Measurements from ENCODE around the gene RBM20.
A peak's percentile ranks its signal among the peaks of the same experiment; 100 is the strongest.
"Not testable (repeated sequence)": the region's sequence is repeated elsewhere in the genome, so short reads cannot be mapped to it uniquely, and the experiment has no call there.

Gene RBM20

DNA sequence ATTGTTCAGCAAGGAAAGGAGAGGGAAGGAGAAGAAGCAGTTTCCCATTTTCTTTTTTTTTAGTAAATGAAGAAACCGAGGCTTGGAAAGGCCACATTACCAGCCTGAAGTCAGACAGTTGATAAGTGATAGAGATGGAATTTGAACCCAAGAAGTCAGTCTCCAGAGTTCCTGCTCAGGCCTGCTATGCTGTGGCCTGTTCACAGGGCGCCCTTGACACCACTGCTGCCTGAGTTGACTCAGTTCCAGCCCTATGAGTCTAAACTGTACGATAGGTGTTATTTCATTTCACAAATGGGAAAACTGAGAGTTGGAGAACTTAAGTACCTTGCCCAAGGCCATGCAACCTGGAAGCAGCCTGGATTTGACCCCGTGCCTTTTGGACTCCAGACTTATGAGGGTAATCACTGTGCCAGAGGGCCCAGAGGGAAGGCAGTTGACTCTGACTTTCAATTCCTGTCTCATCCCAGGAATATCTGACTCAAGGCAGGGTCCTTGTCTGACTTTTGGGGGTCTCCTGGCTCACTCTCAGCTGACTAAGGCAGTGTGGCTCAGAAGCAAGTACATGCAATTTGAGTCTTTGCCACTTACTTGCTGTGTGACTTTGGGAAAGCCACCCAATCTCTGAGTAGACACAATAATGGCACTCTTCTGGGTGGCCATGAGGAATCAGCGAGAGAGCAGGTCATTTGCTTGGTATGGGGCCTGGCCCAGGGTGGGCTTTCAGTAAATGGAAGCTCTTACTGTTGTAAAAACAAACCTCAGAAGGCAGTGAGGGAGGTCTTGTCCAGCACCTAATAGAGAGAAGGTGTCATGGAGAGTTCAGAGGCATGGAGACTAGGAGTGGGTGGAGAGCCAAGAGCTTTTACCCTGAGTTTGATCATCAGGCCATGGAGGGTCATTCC, 17.9 kb upstream of the RBM20 start:
- DNase-seq (ENCODE audit: low read depth): no peak

DNA sequence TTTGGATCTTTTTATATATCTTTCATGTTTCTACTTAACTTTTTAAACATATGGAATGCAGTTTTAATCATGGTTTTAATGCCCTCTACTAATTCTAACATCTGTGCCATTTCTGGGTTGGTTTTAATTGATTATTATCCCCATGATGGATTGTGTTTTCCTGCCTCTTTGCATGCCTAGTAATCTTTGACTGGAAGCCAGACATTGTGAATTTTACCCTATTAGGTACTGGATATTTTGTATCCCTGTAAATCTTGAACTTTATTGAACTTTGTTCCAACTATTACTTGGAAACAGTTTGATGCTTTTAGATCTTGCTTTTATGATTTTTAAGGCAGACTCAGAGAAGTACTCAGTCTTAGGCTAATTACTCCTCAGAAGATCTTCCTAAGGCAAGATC, 16.0 kb upstream of the RBM20 start:
- DNase-seq (ENCODE audit: low read depth): no peak

DNA sequence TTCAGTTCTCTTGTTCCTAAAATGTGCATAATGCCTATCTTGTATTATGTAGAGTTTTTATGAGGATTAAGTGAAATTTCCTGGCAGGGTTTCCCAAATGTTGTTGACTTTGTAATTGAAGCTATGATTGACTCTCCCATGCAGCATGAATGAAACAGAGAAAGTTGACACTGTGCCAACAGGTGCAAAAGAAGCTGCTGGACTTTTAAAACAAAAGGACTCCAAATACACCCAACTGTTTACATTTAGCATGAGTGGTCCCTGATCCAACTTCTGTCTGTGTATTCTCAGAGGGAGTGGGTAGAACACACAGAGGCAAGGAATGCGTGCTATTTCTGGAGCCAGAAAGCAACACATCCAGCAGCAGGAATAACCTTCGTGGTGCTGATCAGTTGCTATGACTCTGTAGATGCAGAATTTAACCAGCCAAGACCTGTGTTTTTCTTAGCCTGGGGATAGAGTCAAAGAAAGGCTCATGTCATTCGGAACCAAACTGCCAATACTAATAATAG, 14.4 kb upstream of the RBM20 start:
- DNase-seq (ENCODE audit: low read depth): peak; percentile 61

DNA sequence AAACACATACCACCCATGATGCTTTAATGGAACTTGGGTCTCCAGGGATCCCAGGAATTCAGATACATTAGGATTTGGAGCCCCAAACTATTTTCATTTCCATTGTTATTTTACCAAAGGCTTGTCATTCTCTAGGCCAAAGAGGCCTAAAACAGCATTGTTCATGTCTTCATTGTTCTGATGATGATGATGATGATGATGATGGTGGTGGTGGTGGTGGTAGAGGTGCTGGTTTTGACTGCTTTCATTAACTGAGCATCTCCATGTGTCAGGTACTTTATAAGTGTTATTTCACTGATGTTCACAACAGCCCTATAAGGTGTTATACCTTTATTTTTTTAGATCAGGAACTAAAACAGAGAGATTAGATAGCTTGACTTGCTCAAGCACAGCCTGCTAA, 12.2 kb upstream of the RBM20 start:
- no peak for DNase-seq (ENCODE audit: low read depth)

DNA sequence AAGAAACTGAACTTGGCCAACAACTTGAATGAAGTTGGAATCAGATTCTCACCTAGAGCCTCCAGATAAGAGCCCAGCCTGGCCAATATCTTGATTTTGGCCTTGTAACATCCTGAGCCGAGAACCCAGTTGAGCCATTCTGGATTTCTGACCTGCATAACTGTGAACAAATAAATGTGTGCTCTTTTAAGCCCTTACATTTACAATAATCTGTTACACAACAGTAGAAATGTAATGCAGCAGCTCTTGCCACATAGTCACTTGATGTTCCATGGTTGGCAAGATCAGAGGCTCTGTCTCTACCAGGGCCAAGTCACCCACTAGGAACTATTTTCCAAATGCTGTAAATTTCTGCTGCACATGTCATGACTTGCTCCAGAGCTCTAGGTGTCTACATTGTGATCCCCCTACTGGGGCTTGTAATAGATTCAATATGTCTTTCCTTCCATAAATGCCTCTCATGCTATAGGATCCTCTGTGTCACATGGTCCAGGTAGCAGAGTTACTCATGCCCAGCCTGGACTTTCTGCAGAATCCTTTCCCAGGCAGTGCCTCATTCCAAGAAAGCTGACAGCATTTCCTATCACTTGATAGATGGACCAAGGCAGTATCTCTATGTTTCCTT, 11.4 kb upstream of the RBM20 start:
- DNase-seq (ENCODE audit: low read depth): no peak

DNA sequence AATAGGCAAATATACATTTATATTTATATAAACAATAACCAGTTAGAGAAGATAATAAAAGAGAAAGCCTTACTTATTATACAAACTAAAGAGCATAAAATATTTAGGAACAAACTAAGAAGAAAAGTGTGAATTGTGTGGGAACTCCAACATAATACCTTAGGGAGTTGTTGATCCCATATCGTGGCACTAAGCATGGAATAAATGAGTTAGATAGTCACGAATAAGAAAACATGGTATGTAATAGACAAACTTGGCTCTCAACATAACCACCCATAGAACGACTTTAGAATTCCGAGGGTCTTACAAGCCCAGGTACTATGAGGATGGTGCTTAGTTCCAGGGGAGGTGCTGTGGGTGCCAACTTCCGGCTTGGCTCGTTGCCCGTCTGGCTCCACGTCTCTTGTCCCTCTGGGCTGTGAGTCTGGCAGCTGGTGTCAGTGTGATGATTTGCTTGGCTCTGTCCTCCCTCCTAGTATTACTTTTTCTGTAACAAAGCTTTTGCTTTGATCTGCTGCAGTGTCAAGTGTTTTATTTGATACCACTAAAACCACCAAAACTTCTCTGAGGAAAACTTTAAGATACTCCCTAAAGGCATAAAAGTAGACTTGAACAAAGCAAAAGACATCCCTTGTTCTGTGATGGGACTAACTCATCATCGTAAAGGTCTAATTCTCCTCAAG, 9.5 kb upstream of the RBM20 start:
- DNase-seq (ENCODE audit: low read depth): no peak

DNA sequence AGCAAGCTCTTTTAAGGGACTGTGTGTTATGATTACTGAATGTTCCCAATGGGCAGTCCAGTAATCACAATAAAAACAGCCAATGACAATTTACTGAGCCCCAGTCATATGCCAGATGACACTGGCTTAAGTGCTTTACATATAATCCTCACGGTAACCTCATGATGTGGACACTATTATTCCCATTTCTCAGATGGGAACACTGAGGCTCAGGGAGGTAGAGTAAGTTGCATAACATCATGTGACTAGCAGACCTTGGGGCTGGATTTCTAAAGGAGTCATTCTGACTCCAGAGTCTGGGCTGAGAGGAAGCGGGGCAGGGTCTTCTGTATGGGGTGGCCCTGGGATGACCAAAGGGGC, 7.6 kb upstream of the RBM20 start:
- DNase-seq (ENCODE audit: low read depth): no peak

DNA sequence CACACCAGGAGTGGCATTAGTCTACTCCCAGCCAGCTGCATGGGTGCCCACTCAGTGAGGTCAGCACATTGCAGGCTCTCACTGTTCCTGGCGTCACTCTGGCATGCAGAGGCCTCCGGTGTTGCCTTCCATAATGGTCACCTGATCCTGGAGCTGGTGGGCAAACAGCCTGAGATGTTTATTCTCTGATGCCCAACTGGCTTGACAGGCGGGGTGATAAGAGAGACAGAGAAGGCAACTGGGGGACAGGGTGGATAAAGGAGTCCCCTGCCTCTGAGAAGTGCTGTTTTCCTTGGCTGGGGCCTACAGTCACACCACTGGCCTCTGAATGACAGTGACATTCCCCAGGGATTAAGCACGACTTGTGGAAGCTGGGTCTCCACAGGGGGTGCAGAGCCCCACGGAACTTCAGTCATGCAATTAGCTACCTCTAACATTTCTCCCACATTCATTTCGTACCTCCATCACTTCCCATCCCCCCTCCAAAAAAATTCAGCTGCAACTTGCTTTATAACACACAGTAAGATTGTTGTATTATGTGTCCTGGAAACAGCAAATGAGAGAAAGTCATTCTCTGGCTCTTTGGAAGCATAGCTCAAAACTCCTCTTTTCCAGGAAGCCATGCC, 7.1 kb upstream of the RBM20 start:
- no peak for DNase-seq (ENCODE audit: low read depth)

DNA sequence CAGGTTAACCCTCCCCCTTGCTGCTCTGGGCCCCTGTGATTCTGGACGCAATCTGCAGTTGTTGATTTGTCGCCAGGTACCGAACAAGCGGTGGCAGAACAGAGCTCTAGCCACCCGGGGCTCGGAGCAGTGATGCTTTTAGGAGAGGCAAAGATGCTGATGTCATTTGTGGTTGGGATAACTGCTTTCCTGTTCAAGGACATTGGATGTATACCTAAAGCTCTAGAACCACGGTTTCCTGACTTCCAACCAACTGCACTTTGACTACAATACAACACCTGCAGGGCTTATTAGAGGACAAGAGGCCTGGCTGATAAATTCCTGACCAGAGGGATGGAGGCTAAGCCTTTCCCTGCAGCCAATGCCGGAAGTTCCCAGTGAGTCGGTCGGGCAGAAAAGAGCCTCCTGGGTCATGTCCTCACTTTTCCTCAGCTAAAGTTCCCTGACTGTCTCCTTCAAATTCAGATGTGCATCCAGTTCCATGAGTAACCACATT, 6.5 kb upstream of the RBM20 start:
- no peak for DNase-seq (ENCODE audit: low read depth)

DNA sequence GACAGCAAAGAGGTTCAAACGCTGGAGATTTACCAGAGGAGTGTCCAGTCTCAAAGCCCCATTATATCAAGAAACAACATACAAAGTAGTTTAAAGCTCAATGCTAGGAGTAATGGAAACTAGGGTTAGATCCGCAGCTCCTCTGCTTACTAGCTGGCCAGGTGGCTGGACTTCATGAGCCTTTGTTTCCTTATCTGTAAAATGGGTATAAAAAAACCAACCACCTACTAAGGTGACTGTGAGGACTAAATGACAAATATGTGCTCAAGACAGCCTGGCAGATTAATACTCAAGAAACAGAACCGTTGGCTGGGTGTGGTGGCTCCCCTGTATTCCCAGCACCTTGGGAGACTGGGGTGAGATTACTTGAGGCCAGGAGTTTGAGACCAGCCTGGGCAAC, 5.8 kb upstream of the RBM20 start:
- DNase-seq (ENCODE audit: low read depth): no peak

DNA sequence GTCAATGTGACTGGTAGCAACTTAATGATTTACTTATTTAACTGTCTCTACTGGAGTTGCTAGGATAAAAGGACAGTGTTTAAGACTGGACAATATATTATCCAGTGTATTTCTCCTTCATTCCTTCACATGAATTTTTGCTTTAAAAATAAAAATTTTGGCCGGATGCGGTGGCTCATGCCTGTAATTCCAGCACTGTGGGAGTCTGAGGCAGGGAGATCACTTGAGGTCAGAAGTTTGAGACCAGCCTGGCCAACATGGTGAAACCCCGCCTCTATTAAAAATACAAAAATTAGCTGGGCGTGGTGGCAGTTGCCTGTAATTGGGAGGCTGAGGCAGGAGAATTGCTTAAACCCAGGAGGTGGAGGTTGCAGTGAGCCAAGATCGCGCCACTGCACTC, 5.1 kb upstream of the RBM20 start:
- DNase-seq (ENCODE audit: low read depth): not testable (repeated sequence)

DNA sequence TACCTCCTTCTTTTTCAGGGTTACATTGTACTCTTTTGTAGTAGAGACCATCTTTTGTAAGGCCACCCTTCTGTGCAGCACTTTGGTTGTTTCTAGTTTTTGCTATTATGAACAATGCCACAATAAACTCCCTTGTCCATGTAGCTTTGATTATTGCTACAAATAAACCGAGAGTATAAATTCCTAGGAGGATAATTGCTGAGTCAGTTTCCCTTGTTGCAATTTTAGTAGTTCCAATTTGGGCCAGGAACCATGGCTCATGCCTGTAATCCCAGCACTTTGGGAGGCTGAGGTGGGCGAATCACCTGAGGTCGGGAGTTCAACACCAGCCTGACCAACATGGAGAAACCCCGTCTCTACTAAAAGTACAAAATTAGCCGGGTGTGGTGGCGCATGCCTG, 4.3 kb upstream of the RBM20 start:
- not testable (repeated sequence) for DNase-seq (ENCODE audit: low read depth)

DNA sequence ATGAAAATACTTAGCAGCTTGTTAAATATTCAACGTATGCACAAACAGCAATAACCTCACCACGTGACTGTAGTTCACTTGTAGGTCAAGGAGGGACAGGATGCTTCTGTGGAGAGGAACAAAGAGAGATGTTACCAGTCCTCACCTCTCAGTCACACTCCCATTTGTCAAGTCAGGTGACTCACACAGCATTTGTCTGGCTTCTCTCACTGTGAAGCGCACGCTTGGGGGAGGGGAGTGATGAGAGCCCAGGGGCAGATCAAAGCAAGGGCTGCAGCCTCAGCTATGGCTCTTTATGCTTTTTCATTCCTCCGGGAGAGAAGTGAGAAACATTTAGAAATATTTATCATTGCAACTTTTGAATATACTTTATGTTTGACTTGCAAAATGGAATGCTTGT, 2.9 kb upstream of the RBM20 start:
- DNase-seq (ENCODE audit: low read depth): no peak

DNA sequence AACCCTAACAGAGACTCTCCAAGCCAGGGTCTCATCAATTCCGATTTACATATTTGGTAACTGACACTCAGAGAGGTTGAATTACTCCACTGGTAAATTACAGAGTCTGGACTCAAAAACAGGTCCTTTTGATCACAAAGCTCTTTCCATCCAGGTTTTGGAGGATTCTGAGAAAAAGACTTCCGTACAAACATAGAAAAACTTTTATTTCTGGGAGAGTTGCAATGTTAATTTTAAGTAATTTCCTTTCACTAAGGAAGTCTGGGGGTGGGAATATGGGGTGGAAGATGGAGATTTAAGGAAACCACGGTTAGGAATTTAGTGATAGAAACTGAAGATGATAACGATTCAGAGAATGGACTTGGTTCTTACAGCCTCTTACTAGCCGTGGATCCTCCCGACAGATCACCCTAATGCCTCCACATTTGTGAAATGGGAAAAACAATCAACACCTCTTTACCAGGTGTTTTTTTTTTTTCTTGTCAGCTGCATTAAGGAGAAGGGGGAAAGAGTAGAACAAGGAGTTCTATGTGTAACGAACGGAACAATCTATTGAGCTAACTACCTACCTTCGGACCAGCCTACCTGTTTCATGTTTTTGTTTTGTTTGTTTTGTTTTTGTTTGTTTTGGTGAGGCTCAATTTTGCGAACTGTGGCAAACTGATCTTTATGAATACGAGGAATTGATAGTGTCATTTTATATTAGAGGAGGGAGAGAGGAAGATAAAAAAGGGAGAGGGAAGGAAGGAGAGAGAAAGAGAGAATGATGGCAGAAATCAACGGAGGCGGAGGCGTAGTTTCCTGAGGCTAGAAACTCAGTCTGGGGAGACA, 1.7 kb upstream of the RBM20 start:
- DNase-seq (ENCODE audit: low read depth): no peak

DNA sequence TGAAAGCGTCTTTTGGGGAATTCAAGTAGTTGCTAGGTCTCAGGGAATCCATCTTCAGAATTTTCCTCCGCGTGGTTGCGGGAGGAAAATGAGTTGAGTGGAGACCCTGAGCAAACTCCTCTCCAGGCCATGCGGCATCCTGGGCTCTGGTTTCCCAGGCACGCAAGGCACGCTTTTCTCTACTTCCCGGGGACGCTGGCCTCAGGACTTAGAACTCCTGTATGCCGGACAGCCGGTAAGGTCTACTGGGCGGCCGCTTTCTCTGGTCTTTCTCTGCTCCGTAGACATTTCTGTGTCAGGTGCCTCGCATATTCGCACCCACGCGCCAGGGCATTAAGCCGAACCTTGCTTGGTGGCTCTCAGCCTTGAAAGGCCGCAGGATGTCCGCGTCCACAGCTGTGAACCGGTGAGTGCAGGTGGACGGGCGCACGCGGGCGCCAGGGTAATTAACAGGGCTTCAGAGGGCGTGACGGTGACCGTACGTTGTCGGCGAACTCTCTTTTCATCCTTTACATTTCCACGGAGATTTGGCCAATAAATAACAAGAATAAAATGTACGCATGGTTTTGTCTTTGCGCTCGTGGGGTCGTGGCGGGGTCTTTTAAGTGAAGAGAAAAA, 992 bp upstream of the RBM20 start:
- no peak for DNase-seq (ENCODE audit: low read depth)

DNA sequence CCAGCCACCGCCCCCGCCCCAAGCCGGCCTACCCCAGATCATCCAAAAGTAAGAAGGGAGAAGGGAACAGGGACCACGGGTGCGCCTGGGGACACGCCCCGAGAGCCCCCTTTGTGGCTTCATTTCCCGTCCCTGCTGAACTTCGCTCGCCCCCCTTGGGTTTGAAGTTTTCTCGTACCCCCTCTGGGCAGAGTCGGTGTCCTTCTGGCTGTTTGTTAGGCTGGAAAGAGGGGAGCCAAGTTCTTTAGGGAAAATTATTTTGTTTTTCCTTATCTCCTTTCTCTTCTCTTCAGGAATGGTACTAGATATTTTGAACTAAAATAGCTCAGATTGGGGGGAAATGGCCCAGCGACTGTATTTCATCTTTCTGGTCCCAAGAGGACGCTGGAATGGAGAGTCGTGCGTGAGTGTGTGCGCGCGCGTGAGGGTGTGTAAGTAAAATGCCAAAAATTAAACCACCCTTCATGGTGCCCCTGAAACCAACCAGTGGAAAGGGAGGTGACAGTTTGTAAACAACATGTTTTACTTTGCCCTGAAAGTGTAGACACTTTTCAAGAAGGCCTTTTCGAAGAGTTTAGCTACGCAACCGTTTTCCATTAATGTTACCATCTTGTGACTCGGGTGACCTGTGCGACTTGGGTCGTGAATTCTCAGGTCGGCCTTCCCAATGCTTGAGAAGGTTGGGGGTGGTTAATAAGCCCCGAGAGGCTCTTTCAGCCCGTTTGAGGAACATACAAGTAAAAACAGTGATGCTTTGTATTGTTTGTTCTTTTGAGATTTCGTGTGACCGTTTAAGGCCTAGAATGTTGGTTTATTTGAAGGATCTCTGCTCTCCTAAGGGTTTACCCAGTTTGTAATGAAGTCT, 694 bp downstream of the RBM20 start:
- no peak for DNase-seq (ENCODE audit: low read depth)

DNA sequence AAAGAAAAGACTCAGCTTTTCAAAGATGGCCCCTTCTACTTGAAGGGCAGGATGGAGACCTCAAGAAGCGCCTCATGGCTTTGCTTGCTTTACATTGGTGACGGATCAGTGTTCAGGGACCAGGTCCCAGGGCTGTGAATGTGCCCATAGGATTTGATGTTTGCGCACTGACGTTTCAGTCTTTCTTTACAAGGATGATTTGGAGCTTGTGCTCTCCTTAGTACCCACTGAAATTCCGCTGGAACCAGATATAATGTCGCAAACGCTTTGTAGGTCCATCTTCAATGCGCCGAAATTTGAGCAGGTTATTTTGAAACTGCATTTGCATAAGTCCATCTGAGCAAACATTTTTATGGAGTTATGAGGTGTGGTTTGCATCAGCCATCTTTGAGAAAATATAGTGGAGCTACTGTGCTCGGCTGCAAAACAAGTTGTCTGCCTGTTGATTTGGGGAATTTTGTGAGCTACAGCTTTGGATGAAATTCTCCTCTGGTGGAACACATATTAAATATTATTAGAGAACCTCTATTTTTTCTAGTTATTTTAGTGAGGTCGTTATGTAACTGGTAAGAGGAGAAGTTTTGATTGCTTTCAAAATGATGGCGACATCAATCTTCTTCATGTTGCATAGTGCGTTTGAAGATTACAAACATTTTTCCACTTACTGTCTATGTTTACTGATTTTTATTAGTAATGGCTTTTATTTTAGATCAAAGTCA, 2.4 kb downstream of the RBM20 start:
- DNase-seq (ENCODE audit: low read depth): no peak

DNA sequence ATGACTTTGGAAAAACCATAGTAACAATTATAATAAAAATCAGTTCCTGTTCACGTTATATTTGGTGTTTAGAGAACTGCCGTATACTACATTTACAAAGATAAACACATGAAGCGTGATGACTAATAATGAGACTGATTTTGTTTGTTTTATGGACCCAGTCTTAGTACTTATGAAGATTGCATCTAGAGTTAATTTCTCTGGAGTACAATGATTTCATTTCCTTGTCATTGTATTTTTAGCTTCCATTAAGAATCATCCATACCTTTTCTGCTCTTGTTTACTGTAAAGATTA, 2.9 kb downstream of the RBM20 start:
- DNase-seq (ENCODE audit: low read depth): no peak

DNA sequence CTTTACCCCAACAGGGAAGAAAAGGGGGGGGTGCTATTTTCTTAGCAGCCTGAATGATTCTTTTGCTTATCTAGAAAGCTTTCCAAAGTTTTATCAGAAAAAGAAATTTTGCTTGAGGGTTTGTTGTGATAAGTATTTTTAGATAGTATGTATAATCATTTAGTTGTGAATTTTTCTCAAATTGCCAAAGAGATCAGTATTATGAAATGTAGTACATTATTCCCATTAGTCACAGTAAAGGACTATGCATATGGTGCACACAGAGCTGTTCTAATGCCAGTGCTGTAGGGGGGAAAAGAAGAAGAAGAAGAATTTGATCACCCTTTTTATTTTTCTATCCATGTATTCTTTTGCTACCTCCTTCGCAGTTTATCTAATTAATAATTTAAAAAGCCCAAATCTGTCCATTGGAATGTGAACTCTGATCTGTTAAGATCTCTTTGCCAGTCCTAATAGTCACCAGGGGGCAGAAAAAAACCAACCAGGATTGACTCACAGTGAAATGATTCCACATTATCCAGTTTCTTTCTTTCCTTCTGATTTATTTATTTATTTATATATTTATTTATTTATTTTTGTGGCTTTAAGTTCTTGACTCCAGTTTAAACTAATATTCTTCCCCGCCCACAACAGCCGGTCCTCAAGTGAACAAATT, 4.7 kb downstream of the RBM20 start:
- no peak for DNase-seq (ENCODE audit: low read depth)

Data from stromal cell of bone marrow (primary cell).